CD4-positive, alpha-beta T cell (primary cell): ENCODE measurements around the gene DDX20. TPM values are rescaled to one million over a fixed set of nuclear protein-coding genes. Genes with fewer than 3 reads are reported as not detected.

Source experiments
- ATAC-seq: fragments of 200-7000 bp; cut with Tn5 transposase; one replicate; pipeline ENCODE4 v1.10.0; 2022; ENCODE audit warnings: mild to moderate bottlenecking; ENCODE audit not compliant: poor library complexity
- CTCF ChIA-PET: fragments of 350-600 bp; sonication (Branson Sonifier 250); formaldehyde crosslinking; loops from one replicate; lab custom pipeline; 2021; ENCODE audit warnings: antibody characterized with exemption, inconsistent platforms; lab: Charles Lee
- POLR2A ChIA-PET: fragments of 350-600 bp; sonication (Branson Sonifier 250); formaldehyde crosslinking; loops from one replicate; lab custom pipeline; 2021; ENCODE audit warnings: antibody characterized with exemption, inconsistent platforms; lab: Charles Lee
- DNase-seq, 14 experiments: peaks; one replicate each; pipeline ENCODE4 v3.0.0-alpha.2; 2013 to 2020; ENCODE audit warnings: mixed read lengths in 2 of 14
- H3K27ac ChIP-seq, 2 donors: one replicate each; pipeline versions ENCODE4 v1.5.1 to v1.7.0; 2013; ENCODE audit warnings: low read length in 2 of 2, low read depth in 1 of 2, mild to moderate bottlenecking in 1 of 2
- H3K27me3 ChIP-seq, 2 experiments: 1 replicate in 1 of 2; 2 replicates in 1 of 2; pipeline versions ENCODE4 v1.6.1 to v1.7.0; 2013; ENCODE audit warnings: low read length in 2 of 2, control low read depth in 1 of 2, mild to moderate bottlenecking in 1 of 2, moderate library complexity in 1 of 2; ENCODE audit not compliant: insufficient read depth in 2 of 2, control insufficient read depth in 1 of 2
- H3K36me3 ChIP-seq: one replicate; pipeline ENCODE4 v1.6.1; 2013; ENCODE audit warnings: low read length, control low read depth; ENCODE audit not compliant: insufficient read depth
- H3K4me1 ChIP-seq: one replicate; pipeline ENCODE4 v1.6.1; 2013; ENCODE audit warnings: low read length, control low read depth; ENCODE audit not compliant: insufficient read depth
- H3K4me3 ChIP-seq: one replicate; pipeline ENCODE4 v1.5.1; 2013; ENCODE audit warnings: mild to moderate bottlenecking, low read length, moderate library complexity
- H3K9me3 ChIP-seq, 2 experiments: 1 replicate in 1 of 2; 2 replicates in 1 of 2; pipeline versions ENCODE4 v1.6.1 to v1.7.0; 2013; ENCODE audit warnings: low read length in 2 of 2, mild to moderate bottlenecking in 2 of 2, control low read depth in 1 of 2, moderate library complexity in 1 of 2; ENCODE audit not compliant: control insufficient read depth in 1 of 2, insufficient read depth in 1 of 2
- H3K27ac Mint-ChIP-seq: one replicate; pipeline ENCODE4 v1.8.0; 2020; ENCODE audit warnings: mixed read lengths
- H3K27me3 Mint-ChIP-seq: one replicate; pipeline ENCODE4 v1.8.0; 2021; ENCODE audit warnings: mixed read lengths
- H3K36me3 Mint-ChIP-seq: one replicate; pipeline ENCODE4 v1.8.0; 2021; ENCODE audit warnings: low read depth, mixed read lengths
- H3K4me1 Mint-ChIP-seq: one replicate; pipeline ENCODE4 v1.8.0; 2021; ENCODE audit warnings: low read depth, mixed read lengths
- H3K4me3 Mint-ChIP-seq: one replicate; pipeline ENCODE4 v1.8.0; 2020; ENCODE audit warnings: mild to moderate bottlenecking, mixed read lengths
- H3K9me3 Mint-ChIP-seq: one replicate; pipeline ENCODE4 v1.8.0; 2020; ENCODE audit warnings: mixed read lengths
- CTCF ChIP-seq: fragments of 200-600 bp; IDR thresholded peaks from one replicate; pipeline ENCODE4 v1.8.0; 2022; ENCODE audit warnings: antibody characterized with exemption, mild to moderate bottlenecking
- intact Hi-C, 2 experiments: fragments of 100-400 bp; cut with DNase I in 1 of 2; cut with micrococcal nuclease in 1 of 2; formaldehyde crosslinking; loops; one replicate each; pipeline versions ENCODE4 v1.15.1 to v1.9.0; 2023 to 2025; cut with DNase I, micrococcal nuclease
- total RNA-seq, 174 experiments: library from RNA in 2 of 174; stranded (reverse) in 2 of 174; gene quantifications; one replicate each; pipeline ENCODE4 v1.2.3 and lab custom pipeline; 2021 to 2026

Gene DDX20
- total RNA-seq, 2 experiments from 2014 or later: 27.2 to 27.4 TPM

DNA sequence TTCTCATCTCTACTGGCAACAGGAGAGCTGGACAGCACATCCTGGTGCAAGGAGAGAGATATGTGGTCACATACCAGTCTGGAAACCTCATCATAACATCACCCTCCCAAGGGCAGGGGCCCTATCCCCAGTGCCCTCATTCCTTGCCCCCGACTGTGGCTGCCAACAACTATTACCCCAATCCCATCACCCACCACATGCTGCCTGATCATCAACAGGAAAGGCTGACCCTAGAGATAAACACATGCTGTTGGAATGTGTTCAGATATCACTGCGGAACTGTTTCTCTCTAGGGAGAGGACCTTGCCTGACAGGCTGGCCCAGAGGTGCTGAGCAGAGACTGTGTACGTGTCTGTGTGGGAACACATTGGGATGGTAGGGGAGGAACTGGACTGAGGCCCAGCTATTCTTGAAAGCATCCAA lies 12.0 kb upstream of the DDX20 start:
- Histone ChIP-seq H3K9me3 (no peaks in the 10 kb centered on the region), H3K4me3 (no peak overlapping the region), H3K27ac (no peak overlapping the region), H3K27me3 (peaks cover 17 to 19% of the 10 kb centered on the region in 2 experiments), H3K4me1 (peaks cover 18% of the 10 kb centered on the region), H3K36me3 (no peaks in the 10 kb centered on the region)
- Mint-ChIP-seq H3K27me3 (peaks cover 30% of the 10 kb centered on the region), H3K4me3 (no peak overlapping the region), H3K4me1 (peaks cover 9% of the 10 kb centered on the region), H3K9me3 (no peaks in the 10 kb centered on the region), H3K36me3 (no peaks in the 10 kb centered on the region), H3K27ac (no peak overlapping the region)
- ATAC-seq (no peak), DNase-seq (no peak)
- POLR2A ChIA-PET: interaction anchor here (1.0 kb wide), 1 partner anchor 11 kb away, joined by 3 read pairs; no protein-coding TSS in a partner anchor
- TF ChIP-seq CTCF: no peak
- intact Hi-C loops: no loop called here
- CTCF ChIA-PET: interaction anchor here (1.2 to 2.4 kb wide), 3 partner anchors 11 to 236 kb away, joined by 3 to 6 read pairs (median 6); partner anchors contain the start of gene DDX20

GRCh38 chr1:111745675-111746613 lies 9.8 kb upstream of the DDX20 start:
- ATAC-seq (no peak), DNase-seq (no peak)
- Histone ChIP-seq H3K27me3 (peaks cover 5 to 6% of the 10 kb centered on the region in 2 experiments), H3K27ac (no peak overlapping the region), H3K4me1 (no peaks in the 10 kb centered on the region), H3K9me3 (no peaks in the 10 kb centered on the region), H3K4me3 (no peak overlapping the region), H3K36me3 (no peaks in the 10 kb centered on the region)
- no peak overlapping the region for H3K27ac Mint-ChIP-seq
- H3K9me3 Mint-ChIP-seq: no peaks in the 10 kb centered on the region
- POLR2A ChIA-PET: no interaction called here
- no peak for TF ChIP-seq CTCF
- no peak overlapping the region for H3K4me3 Mint-ChIP-seq
- no peaks in the 10 kb centered on the region for H3K4me1 Mint-ChIP-seq
- H3K36me3 Mint-ChIP-seq: no peaks in the 10 kb centered on the region
- CTCF ChIA-PET: interaction anchor here (1.4 kb wide), 1 partner anchor 32 kb away, joined by 4 read pairs; no protein-coding TSS in a partner anchor
- peaks cover 13% of the 10 kb centered on the region for H3K27me3 Mint-ChIP-seq
- intact Hi-C loops: loop anchor here in 1 of 2 experiments (2.0 to 5.0 kb wide), 2 partner anchors 239 to 265 kb away; no protein-coding TSS in a partner anchor

DNA sequence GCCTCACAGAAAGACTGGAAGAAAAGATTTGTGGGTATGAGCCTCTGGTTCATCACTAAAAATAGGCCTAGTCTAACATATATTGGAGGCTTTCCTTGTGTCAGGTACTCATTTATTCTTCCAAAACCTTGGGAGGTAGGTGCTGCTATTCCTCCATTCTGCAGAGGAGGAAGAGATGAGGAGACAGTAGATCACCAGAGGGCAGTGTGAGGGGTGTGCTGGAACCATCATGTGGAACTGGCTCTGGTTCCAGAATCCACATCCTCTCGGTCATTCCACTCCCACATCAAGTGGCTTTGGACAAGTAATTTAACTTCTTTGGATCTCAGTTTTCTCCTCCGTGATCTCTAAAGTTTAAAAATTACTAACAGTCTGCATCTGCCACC lies 9.1 kb upstream of the DDX20 start:
- H3K4me1 ChIP-seq: no peaks in the 10 kb centered on the region
- DNase-seq (no peak), ATAC-seq (no peak)
- no peaks in the 10 kb centered on the region for H3K9me3 ChIP-seq
- intact Hi-C loops: loop anchor here in 1 of 2 experiments (2.0 to 5.0 kb wide), 2 partner anchors 239 to 266 kb away; no protein-coding TSS in a partner anchor
- no peak overlapping the region for H3K27ac ChIP-seq
- H3K27me3 ChIP-seq: no peaks in the 10 kb centered on the region
- Mint-ChIP-seq H3K27ac (no peak overlapping the region), H3K4me1 (no peaks in the 10 kb centered on the region), H3K4me3 (no peak overlapping the region), H3K36me3 (no peaks in the 10 kb centered on the region), H3K27me3 (peaks cover 6% of the 10 kb centered on the region), H3K9me3 (no peaks in the 10 kb centered on the region)
- H3K36me3 ChIP-seq: no peaks in the 10 kb centered on the region
- ChIA-PET POLR2A (interaction anchor here (1.4 kb wide), 1 partner anchor 8 kb away, joined by 4 read pairs; the partner anchor contains the start of gene INKA2), CTCF (interaction anchor here (0.7 to 1.6 kb wide), 9 partner anchors 21 to 239 kb away, joined by 3 to 16 read pairs (median 4); no protein-coding TSS in a partner anchor)
- no peak for TF ChIP-seq CTCF
- no peak overlapping the region for H3K4me3 ChIP-seq
